ENCODE results near the gene PAGE2B.

The PAGE2B gene

DNA sequence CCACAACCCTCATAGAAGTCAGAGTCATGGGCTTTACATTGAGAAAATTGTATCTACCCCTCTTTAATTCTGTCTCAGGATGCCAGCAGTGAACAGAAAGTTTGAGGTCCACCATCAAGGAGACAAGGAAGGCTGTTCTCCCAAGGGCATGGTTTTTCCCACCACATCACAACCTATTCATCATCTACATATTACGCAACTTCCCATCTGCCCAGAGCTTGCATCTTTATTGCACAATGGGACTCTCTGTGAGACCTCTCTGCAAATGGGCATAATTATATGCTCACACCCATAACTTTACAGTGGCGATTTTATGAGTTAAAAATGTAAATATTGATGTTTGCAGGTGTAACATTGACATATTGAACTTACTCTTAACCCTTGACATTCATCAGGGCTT lies 52.9 kb downstream of the PAGE2B start:
- H3K36me3 Mint-ChIP-seq: no peaks in the 10 kb centered on the region
- H3K9me3 Mint-ChIP-seq (ENCODE audit: low read depth): no peaks in the 10 kb centered on the region
- no peaks in the 10 kb centered on the region for H3K4me1 Mint-ChIP-seq (ENCODE audit: low read depth)
- peaks cover 3% of the 10 kb centered on the region for H3K27me3 Mint-ChIP-seq
- no peak overlapping the region for H3K4me3 Mint-ChIP-seq
- H3K27ac Mint-ChIP-seq: no peak overlapping the region

Measured in activated naive CD8-positive, alpha-beta T cell (primary cell).